GM12873 (cell line): ENCODE results near the gene FOXP1.

Source experiments
- TF ChIP-seq, protein P1 (sequence below): IDR thresholded peaks from 2 replicates; pipeline ENCODE4 v1.5.1; 2012; ENCODE audit warnings: low read depth, mild to moderate bottlenecking, moderate library complexity, low read length, control low read depth; ENCODE audit not compliant: insufficient read depth; ENCODE audit errors: missing control alignments

The FOXP1 gene

GRCh38 chr3:71102111-71102983, 481.2 kb downstream of the FOXP1 start:
- TF ChIP-seq, protein P1, sequence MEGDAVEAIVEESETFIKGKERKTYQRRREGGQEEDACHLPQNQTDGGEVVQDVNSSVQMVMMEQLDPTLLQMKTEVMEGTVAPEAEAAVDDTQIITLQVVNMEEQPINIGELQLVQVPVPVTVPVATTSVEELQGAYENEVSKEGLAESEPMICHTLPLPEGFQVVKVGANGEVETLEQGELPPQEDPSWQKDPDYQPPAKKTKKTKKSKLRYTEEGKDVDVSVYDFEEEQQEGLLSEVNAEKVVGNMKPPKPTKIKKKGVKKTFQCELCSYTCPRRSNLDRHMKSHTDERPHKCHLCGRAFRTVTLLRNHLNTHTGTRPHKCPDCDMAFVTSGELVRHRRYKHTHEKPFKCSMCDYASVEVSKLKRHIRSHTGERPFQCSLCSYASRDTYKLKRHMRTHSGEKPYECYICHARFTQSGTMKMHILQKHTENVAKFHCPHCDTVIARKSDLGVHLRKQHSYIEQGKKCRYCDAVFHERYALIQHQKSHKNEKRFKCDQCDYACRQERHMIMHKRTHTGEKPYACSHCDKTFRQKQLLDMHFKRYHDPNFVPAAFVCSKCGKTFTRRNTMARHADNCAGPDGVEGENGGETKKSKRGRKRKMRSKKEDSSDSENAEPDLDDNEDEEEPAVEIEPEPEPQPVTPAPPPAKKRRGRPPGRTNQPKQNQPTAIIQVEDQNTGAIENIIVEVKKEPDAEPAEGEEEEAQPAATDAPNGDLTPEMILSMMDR, result no peak

- TF ChIP-seq, protein P1, result no peak
These were observed 481.9 kb downstream of the FOXP1 start for GRCh38 chr3:71101626-71102025.

DNA sequence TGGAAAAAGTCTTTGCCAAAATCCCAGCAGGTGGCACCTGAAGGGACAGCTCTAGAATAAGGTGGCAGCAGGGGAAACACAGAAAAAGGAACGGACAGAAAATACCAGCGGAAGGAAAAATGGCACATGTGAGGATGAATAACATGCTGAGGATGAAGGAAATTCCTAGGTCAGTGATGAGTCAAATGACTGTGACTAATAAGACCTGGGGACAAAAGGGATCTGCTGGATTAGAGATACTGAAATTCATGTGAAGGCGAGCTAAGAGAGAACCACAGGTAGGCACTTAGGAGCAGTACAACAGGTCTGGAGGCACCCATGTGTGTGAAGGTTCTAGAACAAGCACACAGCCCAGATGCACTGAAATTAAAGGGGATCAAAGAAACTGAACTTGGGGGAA, 482.5 kb downstream of the FOXP1 start:
- TF ChIP-seq, protein P1, result no peak

- TF ChIP-seq, protein P1, result no peak
These were observed 483.4 kb downstream of the FOXP1 start for GRCh38 chr3:71099997-71100719.

DNA sequence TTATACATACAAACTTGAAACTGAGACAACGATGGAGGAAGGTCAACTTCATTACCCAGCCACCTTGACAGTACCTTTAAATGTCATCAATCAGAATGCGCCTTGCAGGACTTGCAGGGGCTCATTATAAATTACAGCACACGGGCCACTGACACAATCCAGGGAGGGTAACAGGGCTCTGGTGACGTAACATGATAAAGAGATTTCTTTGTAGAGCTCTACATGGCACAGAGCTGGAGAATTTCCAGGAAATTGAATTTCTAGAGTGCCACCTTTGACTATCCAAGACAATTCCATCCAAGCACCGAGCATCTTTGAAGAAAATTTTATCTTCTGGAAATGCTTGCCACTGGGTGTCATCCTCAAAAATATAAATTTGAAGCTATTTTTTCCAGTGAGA, 486.0 kb downstream of the FOXP1 start:
- TF ChIP-seq, protein P1, result no peak

GRCh38 chr3:71095511-71096291, 487.8 kb downstream of the FOXP1 start:
- TF ChIP-seq, protein P1, result no peak
